Gastroesophageal sphincter (tissue), 3 donors: ENCODE data around the gene ISLR.

Experiments used
- CTCF ChIP-seq, 4 experiments: fragments of 200-600 bp in 2 of 4; fragments of 450-650 bp in 2 of 4; sonication (generic) in 1 of 4; IDR thresholded peaks; one replicate each; pipeline ENCODE4 v1.5.1; 2017 to 2019; ENCODE audit warnings: antibody characterized with exemption in 4 of 4, mild to moderate bottlenecking in 2 of 4, moderate library complexity in 2 of 4
- EP300 ChIP-seq: sonication (generic); formaldehyde crosslinking; IDR thresholded peaks from one replicate; pipeline ENCODE4 v1.6.1; 2017; ENCODE audit warnings: antibody characterized with exemption, mild to moderate bottlenecking
- POLR2A ChIP-seq, 2 donors: fragments of 450-650 bp; IDR thresholded peaks; one replicate each; pipeline ENCODE4 v1.6.1; 2017; ENCODE audit warnings: antibody characterized with exemption in 2 of 2, mild to moderate bottlenecking in 2 of 2, moderate library complexity in 1 of 2

GRCh38 chr15:74175271-74176191 is 2.0 kb downstream of the ISLR start:
- TF ChIP-seq CTCF (IDR thresholded peaks at IDR 0.05) (no peak), POLR2A (IDR thresholded peaks at IDR 0.05) (no peak), EP300 (no peak)
